Measurements from ENCODE around the gene EFCAB12. TPM values are rescaled to one million over a fixed set of nuclear protein-coding genes. Genes with fewer than 3 reads are reported as not detected.
"Not testable (repeated sequence)": the region's sequence is repeated elsewhere in the genome, so short reads cannot be mapped to it uniquely, and the experiment has no call there.

EFCAB12 gene
- polyA plus RNA-seq, 5 donors = 1.7 to 6.2 (median 3.9) TPM

DNA sequence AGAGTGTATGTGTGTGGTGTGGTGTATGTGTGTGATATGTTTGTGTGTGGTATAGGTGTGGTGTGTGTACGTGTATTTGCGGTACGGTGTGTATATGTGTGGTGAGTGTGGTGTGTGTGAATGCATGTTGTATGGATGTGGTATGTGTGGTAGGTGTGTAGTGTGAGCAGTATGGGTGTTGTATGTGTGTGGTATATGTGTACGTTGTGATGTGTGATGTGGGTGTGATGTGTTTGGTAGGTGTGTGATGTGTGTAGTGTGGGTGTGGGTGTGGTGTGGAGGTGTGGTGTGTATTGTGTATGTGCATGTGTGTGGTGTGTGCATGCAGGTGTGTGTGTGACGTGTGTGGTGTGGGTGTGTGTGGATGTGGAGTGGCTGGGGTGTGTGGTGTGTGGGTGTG is 58.7 kb downstream of the EFCAB12 start:
- no peak for DNase-seq

DNA sequence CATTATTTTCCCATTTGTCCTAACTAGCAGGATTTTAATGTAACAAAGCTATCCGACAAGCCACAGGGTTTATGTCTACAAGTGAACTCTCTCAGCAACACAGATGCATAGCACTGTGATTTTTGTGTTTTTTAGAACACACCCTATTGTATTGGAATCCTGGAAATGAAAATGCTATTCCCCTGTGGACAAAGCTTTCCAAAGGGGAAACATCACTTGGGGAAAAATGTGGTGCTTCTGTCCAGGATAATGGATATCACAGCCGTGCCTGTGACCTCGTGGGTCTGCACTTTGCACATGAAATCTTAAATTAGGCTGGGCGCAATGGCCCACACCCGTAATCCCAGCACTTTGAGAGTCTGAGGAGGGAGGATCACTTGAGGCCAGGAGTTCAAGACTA is 60.6 kb downstream of the EFCAB12 start:
- DNase-seq = no peak

DNA sequence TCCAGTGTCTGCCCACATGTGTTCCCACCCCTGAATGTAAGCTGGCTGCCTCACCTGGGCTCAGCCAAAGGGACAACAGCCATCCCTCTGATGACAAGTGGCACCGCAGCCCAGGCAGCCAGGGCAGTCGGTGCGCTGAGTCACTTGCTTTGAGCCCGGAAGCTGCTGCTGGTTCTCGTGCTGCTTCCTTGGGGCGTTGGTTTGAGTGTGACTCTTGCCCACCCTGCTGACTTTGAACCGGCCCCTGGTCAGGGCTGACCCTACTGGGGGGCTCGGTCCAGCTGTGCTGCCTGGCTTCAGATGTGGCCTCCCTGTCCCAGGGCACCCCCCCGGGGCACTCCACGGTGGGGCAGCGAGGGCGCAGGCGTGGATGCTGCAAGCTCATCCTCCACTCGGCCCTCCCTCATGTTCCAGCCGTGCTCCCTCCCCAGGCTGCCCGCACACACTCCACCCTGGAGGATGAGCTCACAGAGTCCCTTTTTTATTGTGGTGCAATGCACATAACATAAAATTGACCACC is 62.1 kb downstream of the EFCAB12 start:
- no peak for DNase-seq

DNA sequence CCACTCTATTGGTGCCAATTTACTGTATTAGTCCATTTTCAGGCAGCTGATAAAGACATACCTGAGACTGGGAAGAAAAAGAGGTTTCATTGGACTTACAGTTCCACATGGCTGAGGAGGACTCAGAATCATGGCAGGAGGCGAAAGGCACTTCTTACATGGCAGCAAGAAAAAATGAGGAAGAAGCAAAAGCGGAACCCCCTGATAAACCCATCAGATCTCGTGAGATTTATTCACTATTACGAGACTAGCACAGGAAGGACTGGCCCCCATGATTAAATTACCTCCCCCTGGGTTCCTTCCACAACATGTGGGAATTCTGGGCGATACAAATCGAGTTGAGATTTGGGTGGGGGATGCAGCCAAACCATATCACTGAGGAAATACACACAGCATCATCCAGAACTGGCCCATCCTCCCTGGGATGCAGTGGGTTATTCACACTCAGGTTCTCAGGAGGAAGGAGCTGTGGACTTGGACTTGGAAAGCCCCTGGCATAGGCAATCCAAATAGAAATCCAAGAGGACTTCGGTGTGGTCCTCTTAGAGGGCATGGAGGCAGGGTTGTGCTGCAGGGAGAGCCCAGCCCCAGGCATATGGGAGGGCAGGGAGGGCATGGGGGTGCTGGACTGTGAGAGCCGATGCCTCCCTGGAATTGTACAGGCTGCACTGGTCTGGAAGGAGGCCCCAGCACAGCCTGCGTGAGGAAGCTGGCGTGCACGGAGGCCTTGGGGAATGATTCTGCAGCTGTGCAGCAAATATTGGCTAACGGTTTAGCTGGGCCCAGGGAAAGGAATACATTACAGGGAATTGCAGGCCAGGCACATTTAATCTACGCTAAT is 62.9 kb downstream of the EFCAB12 start:
- no peak for DNase-seq

DNA sequence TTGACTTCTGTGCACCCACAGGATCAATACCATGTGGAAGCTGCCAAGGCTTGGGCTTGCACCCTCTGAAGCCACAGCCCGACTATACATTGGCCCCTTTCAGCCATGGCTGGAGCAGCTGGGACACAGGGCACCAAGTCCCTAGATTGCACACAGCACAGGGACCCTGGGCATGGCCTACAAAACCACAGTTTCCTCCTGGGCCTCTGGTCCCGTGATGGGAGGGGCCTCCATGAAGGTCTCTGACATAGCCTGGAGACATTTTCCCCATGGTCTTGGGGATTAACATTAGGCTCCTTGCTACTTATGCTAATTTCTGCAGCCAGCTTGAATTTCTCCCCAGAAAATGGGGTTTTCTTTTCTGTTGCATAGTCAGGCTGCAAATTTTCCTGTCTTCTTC is 63.6 kb downstream of the EFCAB12 start:
- not testable (repeated sequence) for DNase-seq

DNA sequence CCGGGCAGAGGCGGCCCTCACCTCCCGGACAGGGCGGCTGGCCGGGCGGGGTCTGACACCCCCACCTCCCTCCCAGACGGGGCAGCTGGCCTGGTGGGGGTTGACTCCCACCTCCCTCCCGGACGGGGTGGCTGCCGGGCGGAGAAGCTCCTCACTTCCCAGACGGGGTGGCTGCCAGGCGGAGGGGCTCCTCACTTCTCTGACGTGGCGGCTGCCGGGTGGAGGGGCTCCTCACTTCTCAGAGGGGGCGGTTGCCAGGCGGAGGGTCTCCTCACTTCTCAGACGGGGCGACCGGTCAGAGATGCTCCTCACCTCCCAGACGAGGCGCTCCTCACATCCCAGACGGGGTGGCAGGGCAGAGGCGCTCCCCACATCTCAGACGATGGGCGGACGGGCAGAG is 65.1 kb downstream of the EFCAB12 start:
- not testable (repeated sequence) for DNase-seq

DNA sequence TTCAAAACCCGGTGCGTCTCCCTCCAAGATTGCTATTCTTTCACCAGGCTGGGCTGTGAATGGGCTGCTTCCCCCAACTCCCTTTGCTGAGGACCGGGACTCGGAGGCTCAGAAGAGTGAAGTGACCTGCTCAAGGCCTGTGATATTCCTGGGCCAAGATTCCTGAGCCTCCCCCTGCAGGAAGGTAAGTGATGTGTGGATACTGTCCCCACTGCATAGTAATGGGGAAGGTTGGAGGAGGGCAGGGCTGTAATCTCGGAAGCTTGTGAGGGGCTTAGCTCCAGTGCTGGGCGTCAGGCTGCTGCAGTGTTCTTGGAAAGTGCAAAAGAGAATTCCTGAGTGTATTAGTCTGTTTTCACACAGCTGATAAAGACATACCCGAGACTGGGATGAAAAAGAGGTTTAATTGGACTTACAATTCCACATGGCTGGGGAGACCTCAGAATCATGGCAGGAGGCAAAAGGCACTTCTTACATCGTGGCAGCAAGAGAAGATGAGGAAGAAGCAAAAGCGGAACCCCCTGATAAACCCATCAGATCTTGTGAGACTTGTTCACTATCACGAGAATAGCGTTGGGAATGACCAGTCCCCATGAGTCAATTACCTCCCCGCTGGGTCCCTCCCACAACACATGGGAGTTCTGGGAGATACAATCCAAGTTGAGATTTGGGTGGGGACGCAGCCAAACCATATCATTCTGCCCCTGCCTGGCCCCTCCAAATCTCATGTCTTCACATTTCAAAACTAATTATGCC is 67.6 kb downstream of the EFCAB12 start:
- no peak for DNase-seq

DNA sequence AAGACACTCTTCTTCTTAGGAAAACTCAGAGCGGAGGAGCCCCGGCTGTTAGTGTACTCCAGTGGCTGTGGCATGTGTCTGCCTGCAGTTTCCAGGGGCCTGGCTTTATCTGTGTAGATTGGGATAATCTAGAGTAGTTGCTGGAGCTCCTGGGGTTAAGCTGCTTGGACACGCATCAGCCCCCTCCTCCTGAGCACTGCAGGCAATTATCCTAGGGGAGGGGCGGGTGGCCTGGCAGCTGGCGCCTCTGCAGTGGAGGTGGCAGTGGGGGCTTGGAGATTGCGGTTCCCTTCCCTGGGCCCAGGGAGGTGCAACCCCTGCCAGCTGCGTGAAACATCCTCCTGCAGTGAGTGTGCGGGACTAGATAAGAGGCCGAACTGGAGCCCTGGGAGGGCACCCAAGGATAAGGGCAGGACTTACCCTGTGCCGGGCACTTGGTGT is 68.2 kb downstream of the EFCAB12 start:
- DNase-seq = no peak

DNA sequence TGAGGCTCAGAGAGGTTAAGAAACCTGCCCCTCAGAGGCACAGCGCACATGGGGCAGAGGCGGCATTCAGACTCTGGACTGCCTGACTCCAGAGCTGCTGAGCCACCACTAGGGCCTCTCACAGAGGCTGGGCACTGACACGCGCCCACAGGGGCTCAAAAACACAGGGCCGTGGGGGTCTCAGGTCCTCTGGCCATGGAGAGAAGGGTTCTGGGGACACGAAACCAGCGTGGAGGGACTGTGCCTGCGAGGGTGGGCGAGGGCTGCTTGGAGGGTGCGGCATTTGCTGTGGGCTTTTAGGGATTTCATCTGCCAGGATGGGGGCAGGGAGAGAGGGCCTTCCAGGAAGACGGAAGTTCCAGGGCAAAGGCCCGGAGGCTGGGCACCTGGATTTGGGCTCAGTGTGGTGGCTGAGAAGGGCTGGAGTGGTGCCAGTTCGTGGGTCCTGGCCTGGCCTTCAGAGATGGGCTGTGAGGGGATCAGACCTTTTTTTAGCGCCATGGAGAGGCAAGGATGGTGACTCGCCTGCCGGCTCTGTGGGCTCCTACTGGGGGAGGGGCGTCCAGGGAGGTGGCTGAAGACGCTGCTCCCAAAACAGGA is 69.6 kb downstream of the EFCAB12 start:
- DNase-seq = no peak

DNA sequence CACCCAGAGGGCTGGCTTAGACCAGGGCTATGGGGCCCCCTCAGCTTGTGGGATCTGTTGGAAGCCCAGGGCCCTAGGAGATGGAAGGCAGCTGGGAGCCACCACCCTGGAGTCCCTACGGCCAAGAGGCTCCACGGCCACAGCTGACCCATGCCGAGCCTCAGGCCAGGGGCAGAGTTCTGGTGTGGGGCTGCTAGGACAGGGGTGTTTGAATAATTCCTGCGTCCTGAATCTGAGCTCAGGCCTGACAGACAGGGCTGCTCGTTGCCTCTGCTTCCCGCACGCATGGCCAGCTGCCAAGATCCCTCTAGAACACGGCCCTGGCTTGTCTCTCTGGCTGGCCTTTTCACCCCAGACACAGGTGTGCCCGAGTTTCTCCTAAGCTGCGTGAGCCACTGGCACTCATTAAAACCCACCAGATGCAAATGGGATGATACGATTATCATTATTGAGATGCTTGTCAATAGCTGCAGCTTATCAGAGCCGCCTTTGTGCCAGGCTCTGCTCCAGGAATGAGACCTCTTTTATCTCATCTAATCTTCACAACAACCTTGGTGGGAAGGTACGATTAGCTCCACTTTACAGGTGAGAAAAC is 70.2 kb downstream of the EFCAB12 start:
- no peak for DNase-seq

DNA sequence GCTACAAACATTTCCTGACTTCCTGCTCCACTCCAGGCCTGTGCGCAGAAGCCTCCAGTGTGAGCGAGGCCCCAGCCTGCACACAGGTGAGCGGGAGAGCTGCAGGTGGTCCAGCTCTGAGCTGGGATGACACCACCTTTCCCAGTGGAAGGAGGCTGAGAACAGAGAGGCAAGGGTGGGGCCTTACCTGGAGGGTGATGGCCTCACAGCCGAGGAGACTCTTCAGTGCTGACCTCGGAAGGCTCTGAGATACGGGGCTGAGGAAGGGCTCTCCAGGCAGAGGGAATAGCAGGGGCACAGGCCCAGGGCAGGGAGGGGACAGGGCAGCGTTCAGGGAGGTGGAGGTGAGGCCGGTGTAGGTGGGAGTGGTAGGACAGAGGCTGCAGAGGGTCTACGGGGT is 70.8 kb downstream of the EFCAB12 start:
- no peak for DNase-seq

DNA sequence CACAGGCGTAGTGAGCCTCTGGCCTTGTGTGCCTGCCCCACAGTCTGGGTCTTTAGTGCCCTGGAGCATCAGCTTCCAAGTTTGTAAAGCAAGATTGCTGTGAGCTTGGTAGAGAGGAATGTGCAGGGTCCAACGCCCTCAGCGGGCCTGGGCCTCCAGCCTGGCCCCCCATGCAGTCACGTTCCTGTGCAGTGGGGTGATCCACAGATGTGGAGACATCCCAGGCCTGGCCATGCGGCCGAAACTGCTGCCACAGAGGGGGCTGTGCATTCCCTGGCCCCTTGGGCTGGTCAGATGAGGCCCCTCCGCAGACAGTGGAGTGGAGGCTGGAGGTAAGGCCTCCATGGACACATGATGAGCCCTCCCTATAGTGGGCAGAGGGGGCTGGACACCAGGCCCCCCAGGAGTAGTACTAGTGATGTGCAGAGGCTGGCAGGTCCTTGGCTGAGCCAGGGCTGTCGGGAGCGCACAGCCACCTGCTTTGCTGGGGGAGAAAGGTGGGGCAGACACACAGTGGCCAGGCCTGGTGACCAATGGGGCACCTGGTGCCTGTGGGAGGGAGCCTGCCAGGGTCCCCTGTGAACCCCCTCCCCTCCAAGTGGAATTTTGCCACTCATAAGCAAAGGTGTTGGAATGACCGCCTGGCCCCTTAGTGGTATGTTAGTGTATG is 71.5 kb downstream of the EFCAB12 start:
- no peak for DNase-seq

DNA sequence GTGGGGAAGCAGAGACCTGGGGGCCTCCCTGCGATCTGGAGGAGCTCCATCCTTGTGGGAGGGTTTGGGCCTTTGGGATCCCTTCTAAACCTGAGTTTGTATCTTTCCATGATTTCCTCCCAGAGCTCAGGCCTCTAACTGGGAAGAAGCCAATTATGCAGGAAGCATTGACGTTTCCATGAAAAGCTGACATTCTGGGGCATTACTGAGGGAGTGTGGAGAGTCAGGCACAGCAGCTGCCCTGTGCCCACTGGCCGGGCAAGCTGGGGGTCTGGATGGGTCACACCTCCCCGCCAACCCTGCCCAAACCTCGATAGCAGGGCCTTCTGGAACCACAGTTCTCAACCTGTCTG is 74.9 kb downstream of the EFCAB12 start:
- no peak for DNase-seq

DNA sequence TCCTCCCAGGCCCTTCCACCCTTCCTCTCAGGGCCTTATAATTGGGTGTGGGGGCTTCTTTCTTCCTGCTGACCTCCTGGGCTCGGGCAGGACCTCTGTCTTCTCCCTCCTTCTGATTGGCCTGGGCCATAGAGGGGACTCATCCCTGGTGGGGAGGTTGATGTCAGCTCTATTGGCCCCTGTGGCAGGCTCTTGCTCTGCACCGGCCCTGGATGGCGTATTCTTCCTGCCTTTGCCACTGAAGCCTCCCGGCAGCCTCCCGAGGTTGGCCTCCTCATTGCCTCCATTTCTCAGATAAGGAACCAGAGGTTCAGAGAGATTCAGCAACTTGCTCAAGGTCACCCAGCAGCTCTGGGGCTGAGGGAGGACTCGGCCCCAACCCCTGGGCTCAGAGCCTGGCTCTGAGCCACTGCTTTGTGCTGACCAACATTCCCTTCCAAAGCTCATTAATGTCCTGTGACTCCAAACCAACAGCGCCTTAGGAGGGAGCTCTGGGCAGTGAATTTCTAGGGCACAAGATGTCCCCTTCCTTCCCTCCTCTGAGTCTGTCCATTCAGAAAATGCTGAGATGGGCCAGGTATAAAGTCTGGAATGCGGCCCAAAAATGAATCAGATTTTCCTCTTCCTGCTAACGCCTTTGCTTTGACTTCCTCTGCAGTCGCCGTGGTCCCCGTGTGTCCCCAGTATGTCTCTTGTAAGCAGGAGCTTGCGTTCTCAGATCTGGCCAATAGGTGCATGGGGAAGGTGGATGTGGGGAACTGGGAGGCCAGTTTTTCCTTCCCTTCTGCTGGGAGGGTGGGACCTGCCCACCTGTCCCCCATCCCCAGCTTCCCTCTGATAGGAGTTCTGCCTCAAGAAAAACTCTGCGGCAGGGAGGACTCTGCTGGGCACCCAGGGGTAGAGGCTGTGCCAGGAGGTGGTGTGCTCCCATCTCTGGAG is 75.5 kb downstream of the EFCAB12 start:
- no peak for DNase-seq

DNA sequence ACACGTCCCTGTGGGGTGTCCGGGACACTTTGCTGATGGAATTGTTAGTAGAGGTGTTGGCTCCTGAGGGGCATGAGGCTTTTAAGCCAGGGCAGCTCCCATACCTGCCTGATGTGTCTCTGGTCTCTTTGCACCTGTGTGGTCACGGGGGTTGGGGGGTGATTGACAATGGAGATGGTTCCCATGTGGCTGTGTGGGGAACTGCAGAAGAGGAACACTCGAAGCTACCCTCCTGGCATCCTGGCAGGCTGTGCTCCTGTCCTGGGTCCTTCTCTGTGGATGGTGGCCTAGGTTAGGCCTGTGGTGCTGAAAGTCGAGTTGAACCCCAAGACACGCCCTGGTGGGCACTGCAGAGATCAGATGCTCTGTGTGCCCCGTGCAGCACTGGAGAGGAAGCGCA is 76.4 kb downstream of the EFCAB12 start:
- DNase-seq = no peak

Other genes starting within 250 kb of the EFCAB12 start
- gene CNBP, start 244.7 kb downstream of the EFCAB12 start, polyA plus RNA-seq (ENCODE audit: insufficient read depth in 1 of 5, insufficient read length in 5 of 5, low replicate concordance in 1 of 5) = 100 to 1,000 TPM; 412 to 446 (median 429) TPM
- gene COPG1, start 179.0 kb downstream of the EFCAB12 start, polyA plus RNA-seq (ENCODE audit: insufficient read depth in 1 of 5, insufficient read length in 5 of 5, low replicate concordance in 1 of 5) = 100 to 1,000 TPM; 118 to 162 (median 145) TPM
- 10 to 100 TPM; 40.7 to 45.7 (median 43.4) TPM for gene HMCES, start 149.8 kb downstream of the EFCAB12 start, polyA plus RNA-seq (ENCODE audit: insufficient read depth in 1 of 5, insufficient read length in 5 of 5, low replicate concordance in 1 of 5)
- gene MBD4, start 11.3 kb upstream of the EFCAB12 start, polyA plus RNA-seq (ENCODE audit: insufficient read depth in 1 of 5, insufficient read length in 5 of 5, low replicate concordance in 1 of 5) = 10 to 100 TPM; 50.9 to 61.9 (median 58.6) TPM
- gene IFT122, start 11.6 kb upstream of the EFCAB12 start, polyA plus RNA-seq (ENCODE audit: insufficient read depth in 1 of 5, insufficient read length in 5 of 5, low replicate concordance in 1 of 5) = 10 to 100 TPM; 56.3 to 70.9 (median 65.3) TPM
- under 1 TPM in 3 of 5 donors, not detected in 2; 0.06 to 0.13 (median 0.08) TPM for gene RHO, start 100.0 kb upstream of the EFCAB12 start, polyA plus RNA-seq (ENCODE audit: insufficient read depth in 1 of 5, insufficient read length in 5 of 5, low replicate concordance in 1 of 5)
- not detected for gene H1-8, start 114.5 kb upstream of the EFCAB12 start, polyA plus RNA-seq (ENCODE audit: insufficient read depth in 1 of 5, insufficient read length in 5 of 5, low replicate concordance in 1 of 5)
- 100 to 1,000 TPM; 167 to 213 (median 176) TPM for gene PLXND1, start 178.0 kb upstream of the EFCAB12 start, polyA plus RNA-seq (ENCODE audit: insufficient read depth in 1 of 5, insufficient read length in 5 of 5, low replicate concordance in 1 of 5)